Measurements from ENCODE around the gene RESF1. TPM values are rescaled to one million over a fixed set of nuclear protein-coding genes. Genes with fewer than 3 reads are reported as not detected.
A peak's percentile ranks its signal among the peaks of the same experiment; 100 is the strongest.

RESF1 gene
- total and polyA plus RNA-seq, 2 experiments from 2014 or later, result 134 to 313 TPM

DNA sequence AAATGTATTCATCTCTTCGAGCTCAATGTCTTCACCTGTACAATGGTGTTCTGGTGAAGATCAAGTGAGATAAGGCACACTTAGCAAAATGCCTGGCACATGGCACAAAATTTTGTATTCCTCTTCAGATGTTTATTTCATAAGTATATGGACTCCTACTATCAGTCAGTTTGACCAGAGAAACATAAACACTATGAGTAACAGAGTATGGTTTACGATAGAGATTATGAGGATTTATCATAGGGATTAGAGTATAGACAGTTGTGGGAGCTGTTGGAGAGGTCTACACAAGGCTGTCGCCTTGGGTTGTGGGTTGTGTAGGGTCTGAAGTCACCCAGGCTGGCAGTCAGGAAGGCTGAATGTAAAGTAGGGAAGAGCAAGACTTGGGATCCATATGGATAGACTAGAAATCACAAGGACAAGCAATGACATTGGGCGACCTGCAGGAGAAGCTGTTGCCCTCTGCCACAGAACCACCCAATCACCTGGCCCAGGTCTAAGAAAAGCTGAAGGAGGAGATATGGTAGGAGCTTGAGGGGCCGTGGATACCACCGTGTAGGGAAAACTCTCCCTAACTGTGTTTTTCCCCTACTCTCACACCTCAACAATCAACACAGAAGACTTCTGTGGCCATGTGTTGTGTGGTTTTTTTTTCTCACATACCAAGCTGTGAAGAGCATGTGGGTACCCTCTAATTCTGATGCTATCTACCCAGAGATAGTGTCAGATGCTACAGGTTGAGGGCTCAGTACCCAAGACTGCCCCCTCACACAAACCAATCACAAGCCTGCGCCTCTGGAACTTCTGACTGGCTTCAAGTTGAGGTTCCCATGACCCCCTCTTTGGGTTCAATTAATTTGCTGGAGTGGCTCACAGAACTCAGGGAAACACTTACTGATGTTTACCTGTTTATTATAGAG, 27.2 kb upstream of the RESF1 start:
- TF ChIP-seq, protein P1, sequence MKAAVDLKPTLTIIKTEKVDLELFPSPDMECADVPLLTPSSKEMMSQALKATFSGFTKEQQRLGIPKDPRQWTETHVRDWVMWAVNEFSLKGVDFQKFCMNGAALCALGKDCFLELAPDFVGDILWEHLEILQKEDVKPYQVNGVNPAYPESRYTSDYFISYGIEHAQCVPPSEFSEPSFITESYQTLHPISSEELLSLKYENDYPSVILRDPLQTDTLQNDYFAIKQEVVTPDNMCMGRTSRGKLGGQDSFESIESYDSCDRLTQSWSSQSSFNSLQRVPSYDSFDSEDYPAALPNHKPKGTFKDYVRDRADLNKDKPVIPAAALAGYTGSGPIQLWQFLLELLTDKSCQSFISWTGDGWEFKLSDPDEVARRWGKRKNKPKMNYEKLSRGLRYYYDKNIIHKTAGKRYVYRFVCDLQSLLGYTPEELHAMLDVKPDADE (IDR thresholded peaks at IDR 0.05), result no peak
- no peak for TF ChIP-seq NANOG (IDR thresholded peaks at IDR 0.05; ENCODE audit: borderline replicate concordance)
- TF ChIP-seq, protein P2, sequence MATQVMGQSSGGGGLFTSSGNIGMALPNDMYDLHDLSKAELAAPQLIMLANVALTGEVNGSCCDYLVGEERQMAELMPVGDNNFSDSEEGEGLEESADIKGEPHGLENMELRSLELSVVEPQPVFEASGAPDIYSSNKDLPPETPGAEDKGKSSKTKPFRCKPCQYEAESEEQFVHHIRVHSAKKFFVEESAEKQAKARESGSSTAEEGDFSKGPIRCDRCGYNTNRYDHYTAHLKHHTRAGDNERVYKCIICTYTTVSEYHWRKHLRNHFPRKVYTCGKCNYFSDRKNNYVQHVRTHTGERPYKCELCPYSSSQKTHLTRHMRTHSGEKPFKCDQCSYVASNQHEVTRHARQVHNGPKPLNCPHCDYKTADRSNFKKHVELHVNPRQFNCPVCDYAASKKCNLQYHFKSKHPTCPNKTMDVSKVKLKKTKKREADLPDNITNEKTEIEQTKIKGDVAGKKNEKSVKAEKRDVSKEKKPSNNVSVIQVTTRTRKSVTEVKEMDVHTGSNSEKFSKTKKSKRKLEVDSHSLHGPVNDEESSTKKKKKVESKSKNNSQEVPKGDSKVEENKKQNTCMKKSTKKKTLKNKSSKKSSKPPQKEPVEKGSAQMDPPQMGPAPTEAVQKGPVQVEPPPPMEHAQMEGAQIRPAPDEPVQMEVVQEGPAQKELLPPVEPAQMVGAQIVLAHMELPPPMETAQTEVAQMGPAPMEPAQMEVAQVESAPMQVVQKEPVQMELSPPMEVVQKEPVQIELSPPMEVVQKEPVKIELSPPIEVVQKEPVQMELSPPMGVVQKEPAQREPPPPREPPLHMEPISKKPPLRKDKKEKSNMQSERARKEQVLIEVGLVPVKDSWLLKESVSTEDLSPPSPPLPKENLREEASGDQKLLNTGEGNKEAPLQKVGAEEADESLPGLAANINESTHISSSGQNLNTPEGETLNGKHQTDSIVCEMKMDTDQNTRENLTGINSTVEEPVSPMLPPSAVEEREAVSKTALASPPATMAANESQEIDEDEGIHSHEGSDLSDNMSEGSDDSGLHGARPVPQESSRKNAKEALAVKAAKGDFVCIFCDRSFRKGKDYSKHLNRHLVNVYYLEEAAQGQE (IDR thresholded peaks at IDR 0.05; ENCODE audit: unreplicated experiment), result no peak
- TF ChIP-seq, protein P3, sequence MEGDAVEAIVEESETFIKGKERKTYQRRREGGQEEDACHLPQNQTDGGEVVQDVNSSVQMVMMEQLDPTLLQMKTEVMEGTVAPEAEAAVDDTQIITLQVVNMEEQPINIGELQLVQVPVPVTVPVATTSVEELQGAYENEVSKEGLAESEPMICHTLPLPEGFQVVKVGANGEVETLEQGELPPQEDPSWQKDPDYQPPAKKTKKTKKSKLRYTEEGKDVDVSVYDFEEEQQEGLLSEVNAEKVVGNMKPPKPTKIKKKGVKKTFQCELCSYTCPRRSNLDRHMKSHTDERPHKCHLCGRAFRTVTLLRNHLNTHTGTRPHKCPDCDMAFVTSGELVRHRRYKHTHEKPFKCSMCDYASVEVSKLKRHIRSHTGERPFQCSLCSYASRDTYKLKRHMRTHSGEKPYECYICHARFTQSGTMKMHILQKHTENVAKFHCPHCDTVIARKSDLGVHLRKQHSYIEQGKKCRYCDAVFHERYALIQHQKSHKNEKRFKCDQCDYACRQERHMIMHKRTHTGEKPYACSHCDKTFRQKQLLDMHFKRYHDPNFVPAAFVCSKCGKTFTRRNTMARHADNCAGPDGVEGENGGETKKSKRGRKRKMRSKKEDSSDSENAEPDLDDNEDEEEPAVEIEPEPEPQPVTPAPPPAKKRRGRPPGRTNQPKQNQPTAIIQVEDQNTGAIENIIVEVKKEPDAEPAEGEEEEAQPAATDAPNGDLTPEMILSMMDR (conservative IDR thresholded peaks at IDR 0.05; ENCODE audit: low read depth in 2 of 2), result peak; percentile 26 to 70; a peak in 3 of 4 replicates
- peak overlapping the region; percentile 16; the same call in 1 of the 2 replicates for H2AFZ ChIP-seq
- H4K20me1 ChIP-seq (replicated peaks; ENCODE audit: insufficient read depth), result no peaks in the 10 kb centered on the region
- peak; percentile 38 for DNase-seq (ENCODE audit: low spot score)
- H3K4me3 ChIP-seq, result no peak overlapping the region
- no peaks in the 10 kb centered on the region for H3F3A ChIP-seq (replicated peaks; ENCODE audit: low read depth)
- peaks cover 6% of the 10 kb centered on the region; the same call in 1 of the 2 replicates for H3K9me2 ChIP-seq (ENCODE audit: insufficient read depth)
- H3K4me3 Mint-ChIP-seq, result no peak overlapping the region
- H3K9me3 Mint-ChIP-seq, result peaks cover 13% of the 10 kb centered on the region
- H3K36me3 Mint-ChIP-seq (ENCODE audit: low read depth), result peaks cover 9% of the 10 kb centered on the region; the same call in 2 of the 3 replicates
- H3K27me3 Mint-ChIP-seq (ENCODE audit: insufficient read depth, low read depth, poor library complexity), result no peaks in the 10 kb centered on the region
- H3K4me1 Mint-ChIP-seq, result peaks cover 3% of the 10 kb centered on the region; the same call in 1 of the 3 replicates
- H3K4me2 ChIP-seq, result no peak overlapping the region
- H3K27me3 ChIP-seq (ENCODE audit: insufficient read depth), result no peaks in the 10 kb centered on the region
- H3K27ac Mint-ChIP-seq, result no peak overlapping the region
- no peaks in the 10 kb centered on the region; the same call in 1 of the 2 replicates for H3K4me1 ChIP-seq (ENCODE audit: insufficient read depth)
- H3K36me3 ChIP-seq (ENCODE audit: insufficient read depth), result no peaks in the 10 kb centered on the region
- ATAC-seq, result 0 out of 3 replicates have a peak, but pooled peaks have one; percentile 31
- H3K79me2 ChIP-seq (replicated peaks; ENCODE audit: insufficient read depth), result no peaks in the 10 kb centered on the region
- no peak overlapping the region for H3K27ac ChIP-seq (ENCODE audit: low read depth)

DNA sequence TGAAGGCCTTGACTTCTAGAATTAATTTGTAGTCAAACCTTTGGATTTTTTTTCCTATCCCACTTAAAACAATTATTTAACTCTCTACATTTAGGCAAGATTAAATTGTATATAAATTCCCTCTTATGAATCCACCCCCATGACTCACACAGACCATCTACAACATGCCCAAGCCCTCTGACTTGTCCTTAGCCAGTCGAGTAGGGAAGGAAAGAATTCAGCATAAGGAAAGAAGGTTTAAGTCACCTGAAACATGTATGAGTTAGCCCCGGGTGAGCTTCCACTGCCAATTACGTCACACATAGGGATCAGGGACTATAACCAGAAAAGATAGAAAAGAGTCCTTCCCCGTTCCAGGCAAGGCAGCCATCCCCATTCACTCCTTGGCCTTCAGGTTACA, 14.9 kb upstream of the RESF1 start:
- H3K27me3 Mint-ChIP-seq (ENCODE audit: insufficient read depth, low read depth, poor library complexity), result peaks cover 2% of the 10 kb centered on the region
- H3K4me3 Mint-ChIP-seq, result no peak overlapping the region
- H3F3A ChIP-seq (replicated peaks; ENCODE audit: low read depth), result 0 out of 2 replicates have a peak, but pooled peaks cover 4% of the 10 kb centered on the region
- H3K79me2 ChIP-seq (replicated peaks; ENCODE audit: insufficient read depth), result no peaks in the 10 kb centered on the region
- peak overlapping the region; percentile 56; the same call in 1 of the 2 replicates for H2AFZ ChIP-seq
- H4K20me1 ChIP-seq (replicated peaks; ENCODE audit: insufficient read depth), result no peaks in the 10 kb centered on the region
- no peak overlapping the region for H3K4me3 ChIP-seq
- no peak overlapping the region for H3K27ac ChIP-seq (ENCODE audit: low read depth)
- no peak for DNase-seq (ENCODE audit: low spot score)
- H3K36me3 Mint-ChIP-seq (ENCODE audit: low read depth), result peaks cover 67% of the 10 kb centered on the region
- H3K4me1 Mint-ChIP-seq, result no peaks in the 10 kb centered on the region; the same call in 2 of the 3 replicates
- no peak for ATAC-seq
- no peak overlapping the region for H3K4me2 ChIP-seq
- no peaks in the 10 kb centered on the region for H3K27me3 ChIP-seq (ENCODE audit: insufficient read depth)
- H3K27ac Mint-ChIP-seq, result no peak overlapping the region
- no peak for TF ChIP-seq CREB1 (CRISPR knock-in tag; IDR thresholded peaks at IDR 0.05; ENCODE audit: low read depth)
- no peak for TF ChIP-seq EZH2 (IDR thresholded peaks at IDR 0.05; ENCODE audit: low read depth, unreplicated experiment)
- TF ChIP-seq JUNB (IDR thresholded peaks at IDR 0.05; ENCODE audit: unreplicated experiment), result no peak
- no peak for TF ChIP-seq NANOG (IDR thresholded peaks at IDR 0.05; ENCODE audit: borderline replicate concordance)
- no peak for TF ChIP-seq STAT1 (IDR thresholded peaks at IDR 0.05; ENCODE audit: unreplicated experiment)
- no peak for TF ChIP-seq ZNF331 (CRISPR knock-in tag; IDR thresholded peaks at IDR 0.05; ENCODE audit: low read depth)
- TF ChIP-seq, protein P1 (IDR thresholded peaks at IDR 0.05), result no peak
- TF ChIP-seq, protein P3 (conservative IDR thresholded peaks at IDR 0.05; ENCODE audit: low read depth in 2 of 2), result no peak
- H3K36me3 ChIP-seq (ENCODE audit: insufficient read depth), result peaks cover 17% of the 10 kb centered on the region
- H3K9me2 ChIP-seq (ENCODE audit: insufficient read depth), result 0 out of 2 replicates have a peak, but pooled peaks cover under 1% of the 10 kb centered on the region
- H3K9me3 Mint-ChIP-seq, result peaks cover 70% of the 10 kb centered on the region
- no peaks in the 10 kb centered on the region for H3K4me1 ChIP-seq (ENCODE audit: insufficient read depth)

Data from GM23338 (cell line).